Endothelial cell of umbilical vein (primary cell): Measurements from ENCODE around the gene SLC4A4. TPM values are rescaled to one million over a fixed set of nuclear protein-coding genes. Genes with fewer than 3 reads are reported as not detected.

ENCODE experiments used
- BruUV-seq: library from RNA; stranded (reverse); fragments of 400-500 nt; replicated peaks from 2 replicates; lab custom pipeline; 2021; lab: Mats Ljungman, UMichigan
- CTCF ChIA-PET: fragments of 300-600, 350-600 bp; sonication (Branson Sonifier 250); formaldehyde crosslinking; loops from one replicate; lab custom pipeline; 2021; ENCODE audit warnings: antibody characterized with exemption, inconsistent platforms; lab: Charles Lee
- POLR2A ChIA-PET: fragments of 300-600, 350-600 bp; sonication (Branson Sonifier 250); formaldehyde crosslinking; loops from one replicate; lab custom pipeline; 2021; ENCODE audit warnings: antibody characterized with exemption, inconsistent platforms; lab: Charles Lee
- DNase-seq: peaks from one replicate; pipeline ENCODE4 v3.0.0-alpha.2; 2011; ENCODE audit warnings: low read depth, low spot score
- FAIRE-seq: peaks from 2 replicates; lab custom pipeline; 2011; peaks lifted over from hg19 to GRCh38; lab: Jason Lieb, UNC
- H2AFZ ChIP-seq: 2 replicates; pipeline ENCODE4 v1.6.0; 2012; ENCODE audit warnings: low read depth, low read length, control low read depth, inconsistent platforms
- H3K27ac ChIP-seq: 2 replicates; pipeline ENCODE4 v1.5.1; 2011; ENCODE audit warnings: low read depth, mild to moderate bottlenecking, control low read depth, low read length, moderate library complexity; ENCODE audit not compliant: insufficient read depth
- H3K27me3 ChIP-seq, 2 experiments: 2 replicates each; pipeline versions ENCODE4 v1.6.0 to v1.6.1; 2011; ENCODE audit warnings: low read length in 2 of 2, mixed read lengths in 1 of 2; ENCODE audit not compliant: control insufficient read depth in 2 of 2, insufficient read depth in 2 of 2
- H3K36me3 ChIP-seq, 2 experiments: 2 replicates in 1 of 2; 3 replicates in 1 of 2; pipeline ENCODE4 v1.5.1; 2011; ENCODE audit warnings: low read length in 2 of 2, mild to moderate bottlenecking in 1 of 2, moderate library complexity in 1 of 2; ENCODE audit not compliant: control insufficient read depth in 2 of 2, insufficient read depth in 2 of 2; ENCODE audit errors: extremely low read depth in 1 of 2
- H3K4me1 ChIP-seq: 3 replicates; pipeline ENCODE4 v1.5.1; 2011; ENCODE audit warnings: mild to moderate bottlenecking, low read length; ENCODE audit not compliant: control insufficient read depth, insufficient read depth; ENCODE audit errors: extremely low read depth
- H3K4me2 ChIP-seq: 2 replicates; pipeline ENCODE4 v1.6.1; 2011; ENCODE audit warnings: low read length, control low read depth, mixed read lengths; ENCODE audit not compliant: insufficient read depth
- H3K4me3 ChIP-seq, 3 experiments: fragments of 200-600 bp in 1 of 3; sonication (generic), shearing (Covaris generic) in 1 of 3; replicated peaks in 1 of 3; 2 replicates each; pipeline ENCODE4 v1.5.1; 2011 to 2016; ENCODE audit warnings: control low read depth in 3 of 3, low read length in 3 of 3, mild to moderate bottlenecking in 2 of 3, inconsistent platforms in 1 of 3, low read depth in 1 of 3, moderate library complexity in 1 of 3; ENCODE audit not compliant: insufficient read depth in 1 of 3
- H3K79me2 ChIP-seq: 2 replicates; pipeline ENCODE4 v1.6.0; 2012; ENCODE audit warnings: low read length, inconsistent platforms; ENCODE audit not compliant: control insufficient read depth, insufficient read depth
- H3K9ac ChIP-seq: replicated peaks from 2 replicates; pipeline ENCODE3; 2011; ENCODE audit warnings: low read length, control low read depth; ENCODE audit not compliant: insufficient read depth; ENCODE audit errors: extremely low read depth
- H3K9me1 ChIP-seq: replicated peaks from 3 replicates; pipeline ENCODE4 v1.6.0; 2011; ENCODE audit warnings: mild to moderate bottlenecking, low read length; ENCODE audit not compliant: control insufficient read depth, insufficient read depth; ENCODE audit errors: extremely low read depth
- H3K9me3 ChIP-seq: replicated peaks from 2 replicates; pipeline ENCODE4 v1.5.1; 2012; ENCODE audit warnings: low read length, inconsistent platforms; ENCODE audit not compliant: control insufficient read depth, insufficient read depth
- H4K20me1 ChIP-seq: replicated peaks from 2 replicates; pipeline ENCODE3; 2011; ENCODE audit warnings: mild to moderate bottlenecking, low read length; ENCODE audit not compliant: control insufficient read depth, insufficient read depth; ENCODE audit errors: extremely low read depth
- EZH2 ChIP-seq: IDR thresholded peaks from 2 replicates; pipeline ENCODE4 v1.6.1; 2012; ENCODE audit warnings: borderline replicate concordance, low read depth, mild to moderate bottlenecking, moderate library complexity, low read length, inconsistent platforms; ENCODE audit not compliant: severe bottlenecking
- FOS ChIP-seq: IDR thresholded peaks from 2 replicates; pipeline ENCODE4 v1.6.1; 2011; ENCODE audit warnings: mild to moderate bottlenecking, low read length, moderate library complexity, borderline replicate concordance; ENCODE audit not compliant: insufficient read depth
- GATA2 ChIP-seq: IDR thresholded peaks from 2 replicates; pipeline ENCODE4 v1.7.0; 2011; ENCODE audit warnings: low read depth, mild to moderate bottlenecking, moderate library complexity, mixed read lengths, low read length; ENCODE audit not compliant: insufficient read length, insufficient read depth
- JUN ChIP-seq: IDR thresholded peaks from 2 replicates; pipeline ENCODE4 v1.6.1; 2011; ENCODE audit warnings: borderline replicate concordance, low read depth; ENCODE audit not compliant: insufficient read length, insufficient read depth
- MAX ChIP-seq: IDR thresholded peaks from 2 replicates; pipeline ENCODE4 v1.6.1; 2011; ENCODE audit not compliant: insufficient read depth, insufficient read length
- MYC ChIP-seq: IDR thresholded peaks from one replicate; pipeline ENCODE4 v1.6.1; 2011; ENCODE audit warnings: mild to moderate bottlenecking, low read depth, low read length
- POLR2A ChIP-seq: IDR thresholded peaks from 2 replicates; pipeline ENCODE4 v1.6.1; 2012; ENCODE audit warnings: low read depth, mild to moderate bottlenecking, control low read depth, low read length
- POLR2AphosphoS5 ChIP-seq: IDR thresholded peaks from 2 replicates; pipeline ENCODE4 v1.6.1; 2012; ENCODE audit warnings: low read depth, mild to moderate bottlenecking, control low read depth, low read length, moderate library complexity; ENCODE audit not compliant: insufficient read depth
- dilution Hi-C: fragments of 300-500 bp; cut with MboI; formaldehyde crosslinking; loops from one replicate; pipeline ENCODE4 v1.15.0; 2019; ENCODE audit warnings: low sequenced_read_pairs; ENCODE audit not compliant: extremely low pct_ligation_motif_present
- intact Hi-C: fragments of 100-400 bp; cut with micrococcal nuclease; formaldehyde crosslinking; loops from one replicate; pipeline ENCODE4 v1.10.0; 2022
- polyA plus RNA-seq, 4 experiments: library from polyadenylated mRNA; depleted of rRNA in 3 of 4; stranded (reverse) in 3 of 4; unstranded in 1 of 4; fragments of >200 nt; gene quantifications; 2 replicates each; pipeline versions ENCODE4 v1.2.1 to v1.2.3, GENCODE V29; 2011 to 2012; ENCODE audit warnings: missing spikeins in 1 of 4
- total RNA-seq: library from RNA; stranded (reverse); gene quantifications from 2 replicates; pipeline ENCODE4 v1.2.3, GENCODE V29; 2021
- TF ChIP-seq, protein P1 (sequence below), 2 donors: IDR thresholded peaks; 1 replicate in 1 of 2; 2 replicates in 1 of 2; pipeline ENCODE4 v1.5.1; 2011; ENCODE audit warnings: low read length in 2 of 2, mild to moderate bottlenecking in 2 of 2, moderate library complexity in 2 of 2, control low read depth in 1 of 2, inconsistent platforms in 1 of 2, low read depth in 1 of 2; ENCODE audit not compliant: insufficient read depth in 1 of 2; ENCODE audit errors: extremely low read depth in 1 of 2

SLC4A4 gene
- total and polyA plus RNA-seq, 2 donors (not counting 3 experiments of a cell fraction or from before 2014, with no cell fraction given): not detected

DNA sequence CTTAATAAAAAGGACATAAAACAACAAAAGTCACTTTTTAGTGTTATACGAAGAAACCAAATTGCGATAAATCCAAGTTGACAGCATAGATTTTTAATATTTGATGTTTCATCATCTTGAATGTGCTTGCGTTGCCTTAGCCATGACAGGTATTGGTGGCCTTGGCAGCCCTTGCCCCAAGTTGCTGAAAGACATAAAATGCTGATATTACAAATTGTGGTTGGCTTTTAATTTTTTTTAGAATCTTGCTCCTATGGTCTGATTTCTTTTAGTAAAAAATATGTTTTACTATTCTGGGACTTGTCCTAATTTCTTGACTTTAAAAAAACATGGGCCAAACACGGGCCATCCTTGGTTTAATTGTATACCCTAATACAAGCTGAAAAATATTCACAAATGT, 122.6 kb downstream of the SLC4A4 start:
- dilution Hi-C loops: no loop called here
- no peak overlapping the region for H3K4me3 ChIP-seq
- no peaks in the 10 kb centered on the region for H3K79me2 ChIP-seq
- H3K4me2 ChIP-seq: no peak overlapping the region
- H3K27ac ChIP-seq: no peak overlapping the region
- intact Hi-C loops: no loop called here
- DNase-seq (no peak), FAIRE-seq (no peak)
- H2AFZ ChIP-seq: no peak overlapping the region
- BruUV-seq: no TSS peak
- no peaks in the 10 kb centered on the region for H3K36me3 ChIP-seq
- no peaks in the 10 kb centered on the region for H4K20me1 ChIP-seq
- CTCF ChIA-PET: no interaction called here
- no peaks in the 10 kb centered on the region for H3K4me1 ChIP-seq
- POLR2A ChIA-PET: no interaction called here
- no peak for TF ChIP-seq POLR2A
- no peak for TF ChIP-seq MYC
- TF ChIP-seq FOS: no peak
- no peak for TF ChIP-seq POLR2AphosphoS5
- TF ChIP-seq JUN: no peak
- TF ChIP-seq, protein P1, sequence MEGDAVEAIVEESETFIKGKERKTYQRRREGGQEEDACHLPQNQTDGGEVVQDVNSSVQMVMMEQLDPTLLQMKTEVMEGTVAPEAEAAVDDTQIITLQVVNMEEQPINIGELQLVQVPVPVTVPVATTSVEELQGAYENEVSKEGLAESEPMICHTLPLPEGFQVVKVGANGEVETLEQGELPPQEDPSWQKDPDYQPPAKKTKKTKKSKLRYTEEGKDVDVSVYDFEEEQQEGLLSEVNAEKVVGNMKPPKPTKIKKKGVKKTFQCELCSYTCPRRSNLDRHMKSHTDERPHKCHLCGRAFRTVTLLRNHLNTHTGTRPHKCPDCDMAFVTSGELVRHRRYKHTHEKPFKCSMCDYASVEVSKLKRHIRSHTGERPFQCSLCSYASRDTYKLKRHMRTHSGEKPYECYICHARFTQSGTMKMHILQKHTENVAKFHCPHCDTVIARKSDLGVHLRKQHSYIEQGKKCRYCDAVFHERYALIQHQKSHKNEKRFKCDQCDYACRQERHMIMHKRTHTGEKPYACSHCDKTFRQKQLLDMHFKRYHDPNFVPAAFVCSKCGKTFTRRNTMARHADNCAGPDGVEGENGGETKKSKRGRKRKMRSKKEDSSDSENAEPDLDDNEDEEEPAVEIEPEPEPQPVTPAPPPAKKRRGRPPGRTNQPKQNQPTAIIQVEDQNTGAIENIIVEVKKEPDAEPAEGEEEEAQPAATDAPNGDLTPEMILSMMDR (IDR thresholded peaks at IDR 0.05; ENCODE audit: extremely low read depth in 1 of 2, insufficient read depth in 1 of 2, low read depth in 1 of 2, low read length in 2 of 2): no peak
- TF ChIP-seq MAX: no peak
- TF ChIP-seq EZH2: no peak
- no peak for TF ChIP-seq GATA2
- H3K9ac ChIP-seq: no peak overlapping the region
- H3K27me3 ChIP-seq: no peaks in the 10 kb centered on the region
- H3K9me1 ChIP-seq: no peaks in the 10 kb centered on the region
- no peaks in the 10 kb centered on the region for H3K9me3 ChIP-seq
